Measurements from ENCODE around the gene TM9SF3.

The TM9SF3 gene

GRCh38 chr10:96586419-96587263 lies at the start of gene TM9SF3:
Gene TM9SF3 (minus strand): TSS chr10:96587012. CDS start chr10:96586835, 177 bp downstream.
- DNase-seq (ENCODE audit: low read depth in 2 of 2) = peak; percentile 74 to 75

DNA sequence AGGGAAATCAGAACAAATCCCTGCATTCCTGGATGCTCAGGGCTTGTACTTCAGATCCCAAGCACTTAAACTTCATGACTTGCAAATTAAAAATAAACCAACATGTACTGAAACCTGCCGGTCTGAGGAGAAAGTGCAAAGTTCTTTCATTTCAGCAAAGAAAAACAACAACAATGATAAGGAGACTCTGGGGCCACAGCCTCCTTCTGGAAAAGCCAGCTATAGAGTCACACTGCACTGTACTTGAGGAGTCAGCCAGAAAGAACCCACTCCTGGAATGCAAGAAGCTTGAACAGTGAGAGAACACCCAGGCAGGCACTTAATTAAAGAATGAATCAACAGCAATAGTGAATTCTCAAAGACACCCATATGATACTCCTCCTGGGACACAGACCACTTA lies 49.7 kb upstream of the TM9SF3 start:
- no peak for DNase-seq (ENCODE audit: low read depth in 2 of 2)

GRCh38 chr10:96632974-96633710 lies 46.3 kb upstream of the TM9SF3 start:
- DNase-seq (ENCODE audit: low read depth in 2 of 2) = no peak

- DNase-seq (ENCODE audit: low read depth in 2 of 2) = no peak
These were observed 40.5 kb upstream of the TM9SF3 start for GRCh38 chr10:96627292-96627691.

DNA sequence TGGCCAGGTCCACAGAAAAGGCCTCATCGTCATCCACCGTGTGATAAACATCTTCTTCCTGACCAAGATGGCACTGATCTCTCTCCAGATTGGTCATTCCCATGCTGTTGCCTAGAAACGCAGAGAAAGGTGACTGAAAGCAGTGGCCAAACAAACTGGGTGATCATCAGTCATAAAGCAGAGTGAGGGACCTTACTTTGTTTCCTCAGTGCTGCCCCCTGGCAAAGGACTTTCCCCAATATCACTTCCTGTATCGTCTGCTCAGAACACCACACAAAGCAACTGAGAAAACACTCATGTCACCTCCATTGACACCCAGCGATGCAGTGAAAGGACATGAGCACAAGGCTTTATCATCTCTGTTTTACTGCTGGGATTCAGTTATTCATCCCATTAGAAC lies 40.0 kb upstream of the TM9SF3 start:
- no peak for DNase-seq (ENCODE audit: low read depth in 2 of 2)

- DNase-seq (ENCODE audit: low read depth in 2 of 2) = no peak
These were observed 38.4 kb upstream of the TM9SF3 start for GRCh38 chr10:96625173-96625572.

- DNase-seq (ENCODE audit: low read depth in 2 of 2) = no peak
These were observed 35.4 kb upstream of the TM9SF3 start for GRCh38 chr10:96622013-96622787.

GRCh38 chr10:96619796-96620773 lies 33.3 kb upstream of the TM9SF3 start:
- DNase-seq (ENCODE audit: low read depth in 2 of 2) = no peak

GRCh38 chr10:96619120-96619519 lies 32.3 kb upstream of the TM9SF3 start:
- no peak for DNase-seq (ENCODE audit: low read depth in 2 of 2)

- no peak for DNase-seq (ENCODE audit: low read depth in 2 of 2)
These were observed 31.8 kb upstream of the TM9SF3 start for GRCh38 chr10:96618653-96619052.

GRCh38 chr10:96616961-96617360 lies 30.1 kb upstream of the TM9SF3 start:
- no peak for DNase-seq (ENCODE audit: low read depth in 2 of 2)

- DNase-seq (ENCODE audit: low read depth in 2 of 2) = peak; percentile 87 to 90
These were observed 27.7 kb upstream of the TM9SF3 start for GRCh38 chr10:96614515-96614914.

DNA sequence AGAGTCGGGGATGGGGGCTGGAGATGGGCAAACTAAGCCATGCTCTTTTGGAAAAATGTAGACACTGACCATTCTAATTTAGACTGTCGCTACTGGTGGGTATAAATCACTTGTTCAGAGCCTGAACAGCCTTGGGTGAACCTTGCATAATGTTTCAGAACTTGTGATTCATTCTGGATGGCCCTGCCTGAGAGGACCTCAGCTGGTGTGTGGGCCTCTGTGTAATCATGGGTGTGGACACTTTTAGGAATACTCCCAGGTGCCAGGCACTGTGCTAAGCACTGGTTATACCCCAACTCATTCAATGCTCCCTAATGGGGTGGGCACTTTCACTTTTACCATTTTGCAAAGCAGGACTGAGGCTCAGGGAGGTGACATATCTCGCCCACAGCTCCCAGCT lies 26.8 kb upstream of the TM9SF3 start:
- no peak for DNase-seq (ENCODE audit: low read depth in 2 of 2)

DNA sequence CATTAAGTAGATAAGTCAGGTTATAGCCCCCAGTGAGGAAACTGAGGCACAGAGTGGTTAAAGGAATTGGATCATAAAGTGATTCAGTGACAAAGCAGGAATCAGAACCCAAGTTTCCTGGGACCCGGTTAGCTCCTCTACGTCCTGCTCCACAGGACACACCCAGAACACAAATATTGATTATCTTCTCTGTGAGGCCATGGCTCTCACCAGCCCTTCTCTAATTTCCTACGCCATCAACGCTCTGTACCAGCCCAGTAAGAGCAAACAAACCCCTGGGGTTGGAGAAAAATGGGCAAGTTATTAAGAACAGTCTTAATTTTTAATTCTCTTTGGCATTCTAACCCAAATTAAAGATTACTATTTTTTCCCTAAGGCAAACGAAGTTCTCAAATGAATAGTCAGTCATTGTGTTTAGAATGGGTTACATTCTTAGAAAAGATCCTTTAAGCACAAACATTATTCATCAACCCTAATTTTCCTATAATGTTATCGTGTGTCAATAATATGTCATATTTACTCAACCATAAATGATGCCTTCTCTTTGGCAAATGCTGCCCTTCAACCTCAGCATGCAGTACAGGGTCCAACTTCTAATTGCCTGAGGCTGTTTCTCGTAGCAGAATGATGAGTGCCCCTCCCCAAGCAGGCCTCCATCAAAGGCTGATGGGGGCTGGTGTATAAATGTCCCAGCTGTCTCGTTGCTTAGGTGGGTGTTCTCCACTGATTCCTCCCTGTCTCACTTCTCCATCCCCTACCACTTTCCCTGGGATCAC lies 25.4 kb upstream of the TM9SF3 start:
- DNase-seq (ENCODE audit: low read depth in 2 of 2) = no peak

DNA sequence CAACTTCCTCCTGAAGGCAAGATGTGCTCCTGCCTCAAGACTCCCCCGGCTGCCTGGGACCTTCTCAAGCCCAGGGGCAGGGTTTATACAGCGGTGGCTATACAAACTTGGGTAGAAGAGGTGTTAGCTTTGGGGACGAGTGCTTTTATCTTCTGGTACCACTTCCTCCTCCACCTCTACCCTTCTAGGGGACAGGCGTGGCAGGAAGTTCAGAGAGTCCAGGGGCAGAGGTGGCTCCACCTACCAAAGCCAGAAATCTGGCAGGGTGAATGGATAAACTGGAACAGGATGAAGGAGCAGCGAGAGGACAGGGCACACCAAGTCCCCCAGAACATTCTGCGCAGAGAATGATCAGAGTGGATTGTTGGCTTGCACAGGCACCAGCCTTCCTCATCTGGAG lies 24.0 kb upstream of the TM9SF3 start:
- DNase-seq (ENCODE audit: low read depth in 2 of 2) = no peak

DNA sequence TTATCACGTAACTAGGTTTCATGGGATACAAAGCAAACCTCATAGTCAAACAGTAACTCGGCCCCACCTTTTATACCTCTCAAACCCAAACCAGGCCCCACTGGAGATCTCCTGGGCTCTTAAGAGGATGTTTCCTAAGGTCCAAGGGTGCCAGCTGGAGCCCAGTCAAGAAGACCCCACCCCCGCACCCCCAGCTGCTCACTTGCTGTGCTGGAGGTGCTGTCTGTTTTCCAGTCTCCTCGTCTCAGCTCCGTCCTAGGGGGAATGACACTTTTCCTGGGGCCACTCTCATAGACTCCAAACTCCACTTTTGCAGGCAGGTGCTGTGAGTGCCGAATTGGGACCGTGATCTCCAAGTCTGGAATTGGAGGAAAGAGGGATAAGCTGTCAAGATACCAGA lies 22.7 kb upstream of the TM9SF3 start:
- DNase-seq (ENCODE audit: low read depth in 2 of 2) = no peak

- no peak for DNase-seq (ENCODE audit: low read depth in 2 of 2)
These were observed 22.0 kb upstream of the TM9SF3 start for GRCh38 chr10:96608805-96609204.

GRCh38 chr10:96608262-96608661 lies 21.4 kb upstream of the TM9SF3 start:
- DNase-seq (ENCODE audit: low read depth in 2 of 2) = no peak

DNA sequence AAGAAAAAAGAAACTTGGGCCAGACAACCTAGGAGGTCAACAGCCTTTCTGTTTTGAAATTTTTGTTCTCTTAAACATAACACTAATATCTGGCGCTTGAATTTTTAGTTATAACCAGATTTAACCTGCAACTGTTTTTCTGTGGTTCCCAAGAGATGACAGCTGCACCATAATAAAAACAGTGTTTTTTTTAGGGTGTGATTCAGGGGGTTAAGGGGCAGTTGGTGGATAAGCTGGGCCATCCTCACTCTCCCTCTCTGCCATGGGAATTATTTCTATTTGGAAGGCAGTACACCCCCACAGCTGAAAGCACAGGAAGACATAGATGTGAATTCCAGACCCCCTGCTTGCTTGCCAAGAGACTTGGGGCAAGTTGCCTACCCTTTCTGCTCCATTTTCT lies 20.1 kb upstream of the TM9SF3 start:
- no peak for DNase-seq (ENCODE audit: low read depth in 2 of 2)

- peak in 1 of 2 experiments; percentile 31 for DNase-seq (ENCODE audit: low read depth in 2 of 2)
These were observed 19.4 kb upstream of the TM9SF3 start for GRCh38 chr10:96606216-96606615.
